ENCODE results near the gene CA14.

Gene CA14

DNA sequence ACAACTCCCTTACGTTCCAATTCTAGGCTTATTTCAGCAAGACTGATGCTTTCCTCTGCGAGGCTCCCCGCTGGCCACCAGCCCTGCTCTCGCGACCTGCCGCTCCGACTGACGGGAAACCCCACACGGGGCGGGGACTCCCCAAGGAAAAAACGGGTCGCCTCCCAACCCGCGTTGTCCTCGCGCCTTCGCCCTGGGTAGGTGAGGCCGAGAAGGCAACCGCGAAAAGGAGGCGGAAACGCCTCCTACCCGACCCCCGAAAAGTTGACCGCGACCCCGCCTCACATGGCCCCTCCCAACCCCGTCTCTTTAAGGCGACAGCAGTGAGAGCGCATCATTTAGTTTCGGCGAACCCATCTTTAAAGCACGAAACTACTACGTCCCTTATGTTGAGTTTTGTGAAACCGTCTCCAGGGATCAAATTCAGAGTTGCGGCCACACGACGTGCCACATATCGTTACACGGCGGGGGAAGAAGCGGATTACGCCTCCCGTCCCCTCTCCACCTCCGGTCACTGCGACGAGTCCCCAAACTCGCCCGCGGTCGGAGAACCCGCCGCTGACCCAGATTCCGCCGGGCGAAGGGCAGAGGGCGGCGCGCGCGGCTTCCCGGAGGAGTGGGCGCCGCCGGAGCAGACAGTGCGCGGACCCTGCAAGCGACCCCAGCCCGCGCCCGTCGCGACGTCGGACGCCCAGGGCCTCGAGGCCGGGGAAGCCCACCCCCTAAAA, 22.8 kb upstream of the CA14 start (continued):
- TF ChIP-seq ZNF23 (tag by site-specific recombination; IDR thresholded peaks at IDR 0.05; ENCODE audit: borderline replicate concordance), result no peak
- TF ChIP-seq HOXA7 (CRISPR knock-in tag; IDR thresholded peaks at IDR 0.05; ENCODE audit: borderline replicate concordance), result no peak
- peak; percentile 75; the same call in 1 of the 2 replicates for TF ChIP-seq ZBTB48 (tag by site-specific recombination; IDR thresholded peaks at IDR 0.05)
- peak; percentile 84 for TF ChIP-seq ZBTB8A (tag by site-specific recombination; IDR thresholded peaks at IDR 0.05)
- TF ChIP-seq TRIM28 (IDR thresholded peaks at IDR 0.05; ENCODE audit: borderline replicate concordance, low read length), result 0 out of 2 replicates have a peak, but pooled peaks have one; percentile 38
- no peak for TF ChIP-seq ZNF132 (tag by site-specific recombination; IDR thresholded peaks at IDR 0.05; ENCODE audit: borderline replicate concordance)
- peak; percentile 23; the same call in 1 of the 2 replicates for TF ChIP-seq FEZF1 (tag by site-specific recombination; IDR thresholded peaks at IDR 0.05)
- TF ChIP-seq KLF8 (tag by site-specific recombination; IDR thresholded peaks at IDR 0.05), result peak; percentile 86
- TF ChIP-seq, protein P1, sequence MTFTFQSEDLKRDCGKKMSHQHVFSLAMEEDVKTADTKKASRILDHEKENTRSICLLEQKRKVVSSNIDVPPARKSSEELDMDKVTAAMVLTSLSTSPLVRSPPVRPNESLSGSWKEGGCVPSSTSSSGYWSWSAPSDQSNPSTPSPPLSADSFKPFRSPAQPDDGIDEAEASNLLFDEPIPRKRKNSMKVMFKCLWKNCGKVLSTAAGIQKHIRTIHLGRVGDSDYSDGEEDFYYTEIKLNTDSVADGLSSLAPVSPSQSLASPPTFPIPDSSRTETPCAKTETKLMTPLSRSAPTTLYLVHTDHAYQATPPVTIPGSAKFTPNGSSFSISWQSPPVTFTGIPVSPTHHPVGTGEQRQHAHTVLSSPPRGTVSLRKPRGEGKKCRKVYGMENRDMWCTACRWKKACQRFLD (tag by site-specific recombination; IDR thresholded peaks at IDR 0.05), result no peak
- TF ChIP-seq SCRT2 (tag by site-specific recombination; IDR thresholded peaks at IDR 0.05), result no peak
- TF ChIP-seq ZNF768 (tag by site-specific recombination; IDR thresholded peaks at IDR 0.05), result no peak
- no peak for TF ChIP-seq ZNF138 (tag by site-specific recombination; IDR thresholded peaks at IDR 0.05; ENCODE audit: borderline replicate concordance)
- TF ChIP-seq ZNF174 (tag by site-specific recombination; IDR thresholded peaks at IDR 0.05), result no peak
- TF ChIP-seq ZNF558 (tag by site-specific recombination; IDR thresholded peaks at IDR 0.05), result no peak
- TF ChIP-seq, protein P2, sequence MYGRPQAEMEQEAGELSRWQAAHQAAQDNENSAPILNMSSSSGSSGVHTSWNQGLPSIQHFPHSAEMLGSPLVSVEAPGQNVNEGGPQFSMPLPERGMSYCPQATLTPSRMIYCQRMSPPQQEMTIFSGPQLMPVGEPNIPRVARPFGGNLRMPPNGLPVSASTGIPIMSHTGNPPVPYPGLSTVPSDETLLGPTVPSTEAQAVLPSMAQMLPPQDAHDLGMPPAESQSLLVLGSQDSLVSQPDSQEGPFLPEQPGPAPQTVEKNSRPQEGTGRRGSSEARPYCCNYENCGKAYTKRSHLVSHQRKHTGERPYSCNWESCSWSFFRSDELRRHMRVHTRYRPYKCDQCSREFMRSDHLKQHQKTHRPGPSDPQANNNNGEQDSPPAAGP (tag by site-specific recombination; IDR thresholded peaks at IDR 0.05), result no peak
- TF ChIP-seq GLI2 (tag by site-specific recombination; IDR thresholded peaks at IDR 0.05; ENCODE audit: borderline replicate concordance, low read depth), result no peak
- TF ChIP-seq ZNF169 (tag by site-specific recombination; IDR thresholded peaks at IDR 0.05), result no peak
- TF ChIP-seq ZNF561 (tag by site-specific recombination; IDR thresholded peaks at IDR 0.05; ENCODE audit: borderline replicate concordance), result peak; percentile 16; the same call in 1 of the 2 replicates
- no peak for TF ChIP-seq GFI1B (tag by site-specific recombination; IDR thresholded peaks at IDR 0.05)
- TF ChIP-seq ZXDB (tag by site-specific recombination; IDR thresholded peaks at IDR 0.05), result peak; percentile 100
- TF ChIP-seq, protein P3, sequence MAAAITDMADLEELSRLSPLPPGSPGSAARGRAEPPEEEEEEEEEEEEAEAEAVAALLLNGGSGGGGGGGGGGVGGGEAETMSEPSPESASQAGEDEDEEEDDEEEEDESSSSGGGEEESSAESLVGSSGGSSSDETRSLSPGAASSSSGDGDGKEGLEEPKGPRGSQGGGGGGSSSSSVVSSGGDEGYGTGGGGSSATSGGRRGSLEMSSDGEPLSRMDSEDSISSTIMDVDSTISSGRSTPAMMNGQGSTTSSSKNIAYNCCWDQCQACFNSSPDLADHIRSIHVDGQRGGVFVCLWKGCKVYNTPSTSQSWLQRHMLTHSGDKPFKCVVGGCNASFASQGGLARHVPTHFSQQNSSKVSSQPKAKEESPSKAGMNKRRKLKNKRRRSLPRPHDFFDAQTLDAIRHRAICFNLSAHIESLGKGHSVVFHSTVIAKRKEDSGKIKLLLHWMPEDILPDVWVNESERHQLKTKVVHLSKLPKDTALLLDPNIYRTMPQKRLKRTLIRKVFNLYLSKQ (tag by site-specific recombination; IDR thresholded peaks at IDR 0.05; ENCODE audit: borderline replicate concordance), result no peak
- TF ChIP-seq, protein P4, sequence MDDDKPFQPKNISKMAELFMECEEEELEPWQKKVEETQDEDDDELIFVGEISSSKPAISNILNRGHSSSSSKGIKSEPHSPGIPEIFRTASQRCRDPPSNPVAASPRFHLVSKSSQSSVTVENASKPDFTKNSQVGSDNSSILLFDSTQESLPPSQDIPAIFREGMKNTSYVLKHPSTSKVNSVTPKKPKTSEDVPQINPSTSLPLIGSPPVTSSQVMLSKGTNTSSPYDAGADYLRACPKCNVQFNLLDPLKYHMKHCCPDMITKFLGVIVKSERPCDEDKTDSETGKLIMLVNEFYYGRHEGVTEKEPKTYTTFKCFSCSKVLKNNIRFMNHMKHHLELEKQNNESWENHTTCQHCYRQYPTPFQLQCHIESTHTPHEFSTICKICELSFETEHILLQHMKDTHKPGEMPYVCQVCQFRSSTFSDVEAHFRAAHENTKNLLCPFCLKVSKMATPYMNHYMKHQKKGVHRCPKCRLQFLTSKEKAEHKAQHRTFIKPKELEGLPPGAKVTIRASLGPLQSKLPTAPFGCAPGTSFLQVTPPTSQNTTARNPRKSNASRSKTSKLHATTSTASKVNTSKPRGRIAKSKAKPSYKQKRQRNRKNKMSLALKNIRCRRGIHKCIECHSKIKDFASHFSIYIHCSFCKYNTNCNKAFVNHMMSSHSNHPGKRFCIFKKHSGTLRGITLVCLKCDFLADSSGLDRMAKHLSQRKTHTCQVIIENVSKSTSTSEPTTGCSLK (tag by site-specific recombination; IDR thresholded peaks at IDR 0.05), result no peak
- TF ChIP-seq TCF7L2 (IDR thresholded peaks at IDR 0.05; ENCODE audit: borderline replicate concordance, low read depth, low read length), result no peak
- TF ChIP-seq, protein P5, sequence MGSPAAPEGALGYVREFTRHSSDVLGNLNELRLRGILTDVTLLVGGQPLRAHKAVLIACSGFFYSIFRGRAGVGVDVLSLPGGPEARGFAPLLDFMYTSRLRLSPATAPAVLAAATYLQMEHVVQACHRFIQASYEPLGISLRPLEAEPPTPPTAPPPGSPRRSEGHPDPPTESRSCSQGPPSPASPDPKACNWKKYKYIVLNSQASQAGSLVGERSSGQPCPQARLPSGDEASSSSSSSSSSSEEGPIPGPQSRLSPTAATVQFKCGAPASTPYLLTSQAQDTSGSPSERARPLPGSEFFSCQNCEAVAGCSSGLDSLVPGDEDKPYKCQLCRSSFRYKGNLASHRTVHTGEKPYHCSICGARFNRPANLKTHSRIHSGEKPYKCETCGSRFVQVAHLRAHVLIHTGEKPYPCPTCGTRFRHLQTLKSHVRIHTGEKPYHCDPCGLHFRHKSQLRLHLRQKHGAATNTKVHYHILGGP (tag by site-specific recombination; IDR thresholded peaks at IDR 0.05), result no peak
- TF ChIP-seq ZNF555 (tag by site-specific recombination; conservative IDR thresholded peaks at IDR 0.05), result no peak
- TF ChIP-seq SETDB1 (IDR thresholded peaks at IDR 0.05; ENCODE audit: insufficient read length, low read length), result no peak
- TF ChIP-seq, protein P6, sequence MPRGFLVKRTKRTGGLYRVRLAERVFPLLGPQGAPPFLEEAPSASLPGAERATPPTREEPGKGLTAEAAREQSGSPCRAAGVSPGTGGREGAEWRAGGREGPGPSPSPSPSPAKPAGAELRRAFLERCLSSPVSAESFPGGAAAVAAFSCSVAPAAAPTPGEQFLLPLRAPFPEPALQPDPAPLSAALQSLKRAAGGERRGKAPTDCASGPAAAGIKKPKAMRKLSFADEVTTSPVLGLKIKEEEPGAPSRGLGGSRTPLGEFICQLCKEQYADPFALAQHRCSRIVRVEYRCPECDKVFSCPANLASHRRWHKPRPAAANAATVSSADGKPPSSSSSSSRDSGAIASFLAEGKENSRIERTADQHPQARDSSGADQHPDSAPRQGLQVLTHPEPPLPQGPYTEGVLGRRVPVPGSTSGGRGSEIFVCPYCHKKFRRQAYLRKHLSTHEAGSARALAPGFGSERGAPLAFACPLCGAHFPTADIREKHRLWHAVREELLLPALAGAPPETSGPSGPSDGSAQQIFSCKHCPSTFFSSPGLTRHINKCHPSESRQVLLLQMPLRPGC (tag by site-specific recombination; IDR thresholded peaks at IDR 0.05), result no peak
- TF ChIP-seq SP2 (tag by site-specific recombination; IDR thresholded peaks at IDR 0.05), result peak; percentile 89
- TF ChIP-seq KLF1 (tag by site-specific recombination; IDR thresholded peaks at IDR 0.05), result peak; percentile 69
- TF ChIP-seq ZNF530 (tag by site-specific recombination; IDR thresholded peaks at IDR 0.05; ENCODE audit: low read depth), result no peak
